Neural cell (in vitro differentiated cells): Measurements from ENCODE around the gene TUBE1. TPM values are rescaled to one million over a fixed set of nuclear protein-coding genes. Genes with fewer than 3 reads are reported as not detected.

ENCODE experiments used
- H2AFZ ChIP-seq: fragments of 200-600, 300-800 bp; sonication (generic), shearing (Covaris generic); 2 replicates; pipeline ENCODE4 v1.6.0; 2014; ENCODE audit warnings: low read depth, mild to moderate bottlenecking, antibody characterized with exemption, low read length, moderate library complexity
- H3F3A ChIP-seq: fragments of 200-600 bp; shearing (Covaris generic); 2 replicates; pipeline ENCODE4 v1.6.1; 2016; ENCODE audit warnings: mild to moderate bottlenecking, moderate library complexity, mixed read lengths, antibody characterized with exemption, low read length; ENCODE audit not compliant: insufficient read depth, poor library complexity, severe bottlenecking
- H3K27ac ChIP-seq: fragments of 200-600, 300-800 bp; sonication (generic), shearing (Covaris generic); 2 replicates; pipeline ENCODE4 v1.5.1; 2014; ENCODE audit warnings: mild to moderate bottlenecking, low read length, moderate library complexity
- H3K27me3 ChIP-seq: fragments of 300-800, 200-600 bp; sonication (generic), shearing (Covaris generic); 2 replicates; pipeline ENCODE4 v1.6.0; 2014; ENCODE audit warnings: mild to moderate bottlenecking, low read depth, low read length, moderate library complexity; ENCODE audit not compliant: insufficient read depth
- H3K36me3 ChIP-seq: fragments of 300-800, 200-600 bp; sonication (generic), shearing (Covaris generic); 2 replicates; pipeline ENCODE4 v1.5.1; 2014; ENCODE audit warnings: mild to moderate bottlenecking, antibody characterized with exemption, low read length, moderate library complexity; ENCODE audit not compliant: insufficient read depth
- H3K4me2 ChIP-seq: fragments of 300-800, 200-600 bp; sonication (generic), shearing (Covaris generic); 2 replicates; pipeline ENCODE4 v1.6.0; 2014; ENCODE audit warnings: mild to moderate bottlenecking, low read length
- H3K4me3 ChIP-seq: fragments of 300-800, 200-600 bp; sonication (generic), shearing (Covaris generic); 2 replicates; pipeline ENCODE4 v1.5.1; 2014; ENCODE audit warnings: mild to moderate bottlenecking, low read length, moderate library complexity
- H3K79me2 ChIP-seq: fragments of 200-600 bp; shearing (Covaris generic); replicated peaks from 2 replicates; pipeline ENCODE4 v1.6.0; 2014; ENCODE audit warnings: mild to moderate bottlenecking, low read length, moderate library complexity; ENCODE audit not compliant: insufficient read depth
- H3K9ac ChIP-seq: fragments of 300-800, 200-600 bp; sonication (generic), shearing (Covaris generic); 2 replicates; pipeline ENCODE4 v1.6.1; 2016; ENCODE audit warnings: mild to moderate bottlenecking, low read length, mixed read lengths
- H3K9me2 ChIP-seq: fragments of 200-600 bp; shearing (Covaris generic); 2 replicates; pipeline ENCODE4 v1.6.1; 2016; ENCODE audit warnings: mild to moderate bottlenecking, low read length, mixed read lengths; ENCODE audit not compliant: insufficient read depth
- H3K9me3 ChIP-seq: fragments of 200-600, 300-800 bp; sonication (generic), shearing (Covaris generic); 2 replicates; pipeline ENCODE4 v1.6.1; 2016; ENCODE audit warnings: mild to moderate bottlenecking, mixed run types, low read length, moderate library complexity, mixed read lengths
- H4K20me1 ChIP-seq: fragments of 200-600 bp; shearing (Covaris generic); 2 replicates; pipeline ENCODE4 v1.6.1; 2016; ENCODE audit warnings: mild to moderate bottlenecking, mixed run types; ENCODE audit not compliant: insufficient read depth
- EP300 ChIP-seq: fragments of 450-650 bp; conservative IDR thresholded peaks from 2 replicates; pipeline ENCODE4 v1.6.1; 2014; ENCODE audit warnings: antibody characterized with exemption, mild to moderate bottlenecking, moderate library complexity; ENCODE audit not compliant: poor library complexity, severe bottlenecking
- EZH2 ChIP-seq: fragments of 200-600, 300-800 bp; shearing (Covaris generic), sonication (generic); IDR thresholded peaks from 2 replicates; pipeline ENCODE4 v1.6.1; 2014; ENCODE audit warnings: antibody characterized with exemption, low read length, borderline replicate concordance, mild to moderate bottlenecking; ENCODE audit not compliant: insufficient read depth, poor library complexity, severe bottlenecking
- MXI1 ChIP-seq: fragments of 450-650 bp; conservative IDR thresholded peaks from 2 replicates; pipeline ENCODE4 v1.6.1; 2014; ENCODE audit warnings: antibody characterized with exemption, mild to moderate bottlenecking; ENCODE audit not compliant: poor library complexity, severe bottlenecking
- POLR2AphosphoS5 ChIP-seq: IDR thresholded peaks from 2 replicates; pipeline ENCODE4 v1.6.1; 2012
- RAD21 ChIP-seq: fragments of 450-650 bp; conservative IDR thresholded peaks from 2 replicates; pipeline ENCODE4 v1.6.1; 2014; ENCODE audit warnings: antibody characterized with exemption, mild to moderate bottlenecking, moderate library complexity
- SMC3 ChIP-seq: fragments of 450-650 bp; conservative IDR thresholded peaks from 2 replicates; pipeline ENCODE4 v1.6.1; 2014; ENCODE audit warnings: antibody characterized with exemption, mild to moderate bottlenecking, moderate library complexity; ENCODE audit not compliant: poor library complexity
- TAF1 ChIP-seq: IDR thresholded peaks from 2 replicates; pipeline ENCODE4 v1.6.1; 2012; ENCODE audit warnings: low read depth
- polyA plus RNA-seq: library from polyadenylated mRNA; depleted of rRNA; stranded (reverse); fragments of >200 nt; gene quantifications from 2 replicates; pipeline ENCODE4 v1.2.3, GENCODE V29; 2014
- TF ChIP-seq, protein P1 (sequence below): fragments of 450-650 bp; IDR thresholded peaks from 2 replicates; pipeline ENCODE4 v1.5.1; 2014; ENCODE audit warnings: antibody characterized with exemption, mild to moderate bottlenecking, moderate library complexity; ENCODE audit not compliant: poor library complexity, severe bottlenecking
- TF ChIP-seq, protein P2 (sequence below): IDR thresholded peaks from 2 replicates; pipeline ENCODE4 v1.6.1; 2012; ENCODE audit warnings: borderline replicate concordance

Gene TUBE1
- polyA plus RNA-seq, 1 donor from 2014 or later: 180 TPM

DNA sequence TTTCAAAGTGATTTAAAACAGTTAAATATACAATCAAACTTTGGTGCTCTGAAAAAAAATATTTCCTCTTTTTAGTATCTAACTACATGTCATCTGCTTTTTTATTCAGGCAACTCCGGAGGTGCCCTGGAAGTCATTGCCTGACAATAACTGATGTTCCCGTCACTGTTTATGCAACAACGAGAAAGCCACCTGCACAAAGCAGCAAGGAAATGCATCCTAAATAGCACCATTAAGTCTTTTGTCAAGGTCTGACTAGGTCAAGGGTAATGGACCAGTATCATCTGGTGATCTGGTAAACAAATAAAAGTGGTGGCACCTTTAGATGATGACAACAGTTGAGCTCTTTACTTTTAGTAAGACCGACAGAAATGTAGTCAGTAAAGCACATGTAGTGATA, 13.3 kb upstream of the TUBE1 start:
- no peak overlapping the region for H3K4me3 ChIP-seq
- H3K9ac ChIP-seq: no peak overlapping the region
- TF ChIP-seq EP300: no peak
- no peak for TF ChIP-seq POLR2AphosphoS5
- TF ChIP-seq, protein P1, sequence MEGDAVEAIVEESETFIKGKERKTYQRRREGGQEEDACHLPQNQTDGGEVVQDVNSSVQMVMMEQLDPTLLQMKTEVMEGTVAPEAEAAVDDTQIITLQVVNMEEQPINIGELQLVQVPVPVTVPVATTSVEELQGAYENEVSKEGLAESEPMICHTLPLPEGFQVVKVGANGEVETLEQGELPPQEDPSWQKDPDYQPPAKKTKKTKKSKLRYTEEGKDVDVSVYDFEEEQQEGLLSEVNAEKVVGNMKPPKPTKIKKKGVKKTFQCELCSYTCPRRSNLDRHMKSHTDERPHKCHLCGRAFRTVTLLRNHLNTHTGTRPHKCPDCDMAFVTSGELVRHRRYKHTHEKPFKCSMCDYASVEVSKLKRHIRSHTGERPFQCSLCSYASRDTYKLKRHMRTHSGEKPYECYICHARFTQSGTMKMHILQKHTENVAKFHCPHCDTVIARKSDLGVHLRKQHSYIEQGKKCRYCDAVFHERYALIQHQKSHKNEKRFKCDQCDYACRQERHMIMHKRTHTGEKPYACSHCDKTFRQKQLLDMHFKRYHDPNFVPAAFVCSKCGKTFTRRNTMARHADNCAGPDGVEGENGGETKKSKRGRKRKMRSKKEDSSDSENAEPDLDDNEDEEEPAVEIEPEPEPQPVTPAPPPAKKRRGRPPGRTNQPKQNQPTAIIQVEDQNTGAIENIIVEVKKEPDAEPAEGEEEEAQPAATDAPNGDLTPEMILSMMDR: no peak
- no peak for TF ChIP-seq EZH2
- TF ChIP-seq TAF1: no peak
- TF ChIP-seq, protein P2, sequence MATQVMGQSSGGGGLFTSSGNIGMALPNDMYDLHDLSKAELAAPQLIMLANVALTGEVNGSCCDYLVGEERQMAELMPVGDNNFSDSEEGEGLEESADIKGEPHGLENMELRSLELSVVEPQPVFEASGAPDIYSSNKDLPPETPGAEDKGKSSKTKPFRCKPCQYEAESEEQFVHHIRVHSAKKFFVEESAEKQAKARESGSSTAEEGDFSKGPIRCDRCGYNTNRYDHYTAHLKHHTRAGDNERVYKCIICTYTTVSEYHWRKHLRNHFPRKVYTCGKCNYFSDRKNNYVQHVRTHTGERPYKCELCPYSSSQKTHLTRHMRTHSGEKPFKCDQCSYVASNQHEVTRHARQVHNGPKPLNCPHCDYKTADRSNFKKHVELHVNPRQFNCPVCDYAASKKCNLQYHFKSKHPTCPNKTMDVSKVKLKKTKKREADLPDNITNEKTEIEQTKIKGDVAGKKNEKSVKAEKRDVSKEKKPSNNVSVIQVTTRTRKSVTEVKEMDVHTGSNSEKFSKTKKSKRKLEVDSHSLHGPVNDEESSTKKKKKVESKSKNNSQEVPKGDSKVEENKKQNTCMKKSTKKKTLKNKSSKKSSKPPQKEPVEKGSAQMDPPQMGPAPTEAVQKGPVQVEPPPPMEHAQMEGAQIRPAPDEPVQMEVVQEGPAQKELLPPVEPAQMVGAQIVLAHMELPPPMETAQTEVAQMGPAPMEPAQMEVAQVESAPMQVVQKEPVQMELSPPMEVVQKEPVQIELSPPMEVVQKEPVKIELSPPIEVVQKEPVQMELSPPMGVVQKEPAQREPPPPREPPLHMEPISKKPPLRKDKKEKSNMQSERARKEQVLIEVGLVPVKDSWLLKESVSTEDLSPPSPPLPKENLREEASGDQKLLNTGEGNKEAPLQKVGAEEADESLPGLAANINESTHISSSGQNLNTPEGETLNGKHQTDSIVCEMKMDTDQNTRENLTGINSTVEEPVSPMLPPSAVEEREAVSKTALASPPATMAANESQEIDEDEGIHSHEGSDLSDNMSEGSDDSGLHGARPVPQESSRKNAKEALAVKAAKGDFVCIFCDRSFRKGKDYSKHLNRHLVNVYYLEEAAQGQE: no peak
- no peak for TF ChIP-seq SMC3
- TF ChIP-seq RAD21: no peak
- no peak for TF ChIP-seq MXI1
- H3K9me2 ChIP-seq: no peaks in the 10 kb centered on the region
- no peaks in the 10 kb centered on the region for H3K9me3 ChIP-seq
- H3K27me3 ChIP-seq: no peaks in the 10 kb centered on the region
- H3F3A ChIP-seq: no peaks in the 10 kb centered on the region
- H3K36me3 ChIP-seq: peaks cover 29% of the 10 kb centered on the region
- no peak overlapping the region for H3K27ac ChIP-seq
- no peak overlapping the region for H3K4me2 ChIP-seq
- no peaks in the 10 kb centered on the region for H4K20me1 ChIP-seq
- no peaks in the 10 kb centered on the region for H3K79me2 ChIP-seq
- no peak overlapping the region for H2AFZ ChIP-seq

DNA sequence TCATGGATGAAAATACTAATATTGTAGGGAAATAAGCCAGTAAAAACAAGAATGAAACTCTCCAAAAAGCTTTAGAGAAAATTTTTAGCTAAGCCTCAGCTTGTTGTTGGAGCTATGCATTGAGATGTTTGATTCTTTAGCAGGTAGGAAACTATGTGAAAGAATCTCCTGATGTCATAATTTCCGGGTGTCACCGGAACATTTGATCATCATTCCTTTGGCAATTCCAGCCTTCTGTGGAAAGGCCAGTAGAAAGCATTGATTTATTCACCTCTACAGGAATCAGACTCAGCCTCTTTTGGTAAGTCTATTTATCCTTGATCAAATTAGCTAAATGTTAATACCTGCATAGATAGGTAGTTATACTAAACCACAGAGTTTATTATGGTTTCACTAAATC, 9.6 kb upstream of the TUBE1 start:
- no peaks in the 10 kb centered on the region for H4K20me1 ChIP-seq
- no peak overlapping the region for H3K4me2 ChIP-seq
- TF ChIP-seq POLR2AphosphoS5: no peak
- TF ChIP-seq MXI1: no peak
- TF ChIP-seq TAF1: no peak
- TF ChIP-seq SMC3: no peak
- TF ChIP-seq, protein P2: no peak
- TF ChIP-seq, protein P1: no peak
- TF ChIP-seq EP300: no peak
- no peak for TF ChIP-seq EZH2
- TF ChIP-seq RAD21: no peak
- no peaks in the 10 kb centered on the region for H3F3A ChIP-seq
- no peak overlapping the region for H3K9ac ChIP-seq
- no peaks in the 10 kb centered on the region for H3K27me3 ChIP-seq
- H3K4me3 ChIP-seq: no peak overlapping the region
- H3K9me2 ChIP-seq: no peaks in the 10 kb centered on the region
- no peak overlapping the region for H2AFZ ChIP-seq
- peaks cover 6% of the 10 kb centered on the region for H3K79me2 ChIP-seq
- H3K9me3 ChIP-seq: no peaks in the 10 kb centered on the region
- no peak overlapping the region for H3K27ac ChIP-seq
- peaks cover 21% of the 10 kb centered on the region for H3K36me3 ChIP-seq
